ENCODE measurements around the gene RXRA.

The RXRA gene

DNA sequence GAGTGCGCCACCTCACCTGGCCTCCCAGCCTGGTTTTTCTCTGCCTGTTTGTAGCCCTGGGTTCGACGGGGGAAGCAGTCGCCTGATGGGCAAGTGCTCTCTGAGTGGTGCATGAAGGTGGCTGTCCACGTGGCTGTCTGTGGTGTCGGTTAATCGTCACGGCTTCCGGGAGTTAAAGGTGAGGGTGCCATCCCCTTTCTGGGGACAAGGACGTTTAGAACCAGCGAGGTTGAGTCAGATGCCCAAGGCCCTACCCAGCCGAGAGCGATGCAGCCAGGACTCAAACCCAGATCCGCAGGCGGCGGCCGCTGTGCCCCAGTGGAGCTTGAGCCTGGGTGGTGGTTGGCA, 47.7 kb downstream of the RXRA start:
- TF ChIP-seq Cebpa-rat (IDR thresholded peaks at IDR 0.05): no peak

DNA sequence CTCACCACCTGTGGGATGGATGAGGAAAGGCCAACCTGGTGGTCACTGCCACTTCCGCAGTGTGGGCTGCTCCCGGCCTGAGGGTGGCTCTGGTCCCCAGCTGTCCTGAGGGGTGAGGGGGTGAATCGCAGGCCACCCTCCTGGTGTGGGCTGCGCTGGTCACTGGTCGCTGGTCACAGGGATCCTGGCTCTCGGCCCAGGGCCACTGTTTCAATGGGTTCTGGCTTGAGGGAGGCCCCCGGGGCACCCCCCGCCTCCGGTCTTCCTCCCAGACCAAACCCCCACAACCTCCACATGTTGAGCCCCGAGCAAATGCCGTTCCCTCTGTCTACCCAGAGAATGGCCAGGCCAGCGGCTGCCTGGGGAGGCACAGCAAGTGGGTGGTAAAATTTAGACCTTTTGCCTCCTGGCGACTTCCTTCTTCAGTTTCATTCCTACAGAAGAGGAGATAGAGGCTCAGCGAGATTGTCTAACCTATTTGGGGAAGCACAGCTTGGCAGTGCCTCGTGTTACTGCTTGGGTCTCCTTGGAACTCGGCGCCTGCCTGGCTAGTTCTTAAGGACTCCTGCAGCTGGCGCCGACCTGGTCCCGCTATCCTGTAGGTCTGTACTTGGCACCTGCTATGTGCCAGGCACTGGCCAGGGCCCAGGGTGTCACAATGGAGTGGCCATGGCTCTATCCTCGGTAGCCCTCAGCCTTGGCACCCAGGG, 48.2 kb downstream of the RXRA start:
- Histone ChIP-seq H4K20me1 (peaks cover 98 to 100% (median 99%) of the 10 kb centered on the region in 11 experiments), H3K36me3 (0 out of 22 replicates have a peak, but pooled peaks cover 0 to 4% (median 0%) of the 10 kb centered on the region in 11 experiments), H3K4me3 (peak overlapping the region in 2 of 10 experiments; percentile 20 to 27; a peak in 4 of 20 replicates), H3K4me2 (peak overlapping the region; percentile 38 to 92 (median 61)), H3K9ac (peak overlapping the region in 7 of 11 experiments; percentile 19 to 66 (median 41); a peak in 9 of 22 replicates), H3K4me1 (peaks cover 95 to 99% (median 98%) of the 10 kb centered on the region in 10 experiments), H3K27me3 (no peaks in the 10 kb centered on the region), H3K9me3 (replicated peaks in 1 of 11) (no peaks in the 10 kb centered on the region), H3K27ac (peak overlapping the region in 5 of 11 experiments; percentile 1 to 70 (median 39); a peak in 6 of 22 replicates)
- TF ChIP-seq Cebpa-rat (IDR thresholded peaks at IDR 0.05): no peak

More for the DNA sequence above, 47.7 kb downstream of the RXRA start:
- no peaks in the 10 kb centered on the region for H3K9me3 ChIP-seq (replicated peaks in 1 of 11)
- peak overlapping the region; percentile 38 to 92 (median 61); a peak in 20 of 22 replicates for H3K4me2 ChIP-seq
- peak overlapping the region in 4 of 11 experiments; percentile 37 to 66 (median 40); a peak in 6 of 22 replicates for H3K9ac ChIP-seq
- H3K27me3 ChIP-seq: no peaks in the 10 kb centered on the region
- H3K4me1 ChIP-seq: peaks cover 92 to 97% (median 95%) of the 10 kb centered on the region in 10 experiments
- peaks cover 95 to 100% (median 97%) of the 10 kb centered on the region in 11 experiments for H4K20me1 ChIP-seq
- 0 out of 22 replicates have a peak, but pooled peaks cover 0 to 4% (median 0%) of the 10 kb centered on the region in 11 experiments for H3K36me3 ChIP-seq
- H3K4me3 ChIP-seq: peak overlapping the region in 2 of 10 experiments; percentile 27 to 35; a peak in 4 of 20 replicates
- peak overlapping the region in 4 of 11 experiments; percentile 35 to 70 (median 52); a peak in 4 of 22 replicates for H3K27ac ChIP-seq

DNA sequence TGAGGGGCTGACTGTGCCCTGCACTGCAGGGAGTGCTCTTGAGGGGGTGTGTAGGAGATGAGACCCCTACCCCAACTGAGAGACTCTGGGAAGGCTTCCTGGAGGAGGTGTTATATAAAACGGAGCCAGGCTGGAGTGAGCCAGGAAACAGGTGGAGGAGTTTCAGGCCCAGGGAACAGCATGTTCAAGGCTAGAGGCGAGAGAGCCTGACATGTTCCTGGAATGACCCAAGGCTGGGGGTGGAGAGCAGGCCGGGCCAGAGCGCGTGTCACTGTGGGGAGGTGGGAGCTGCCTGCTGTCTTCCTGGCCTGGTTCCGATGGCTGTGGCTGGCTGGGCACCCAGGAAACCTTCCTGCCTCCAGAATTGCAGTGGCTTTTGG, 48.7 kb downstream of the RXRA start:
- peaks cover 95 to 99% (median 98%) of the 10 kb centered on the region in 10 experiments for H3K4me1 ChIP-seq
- no peak for TF ChIP-seq Cebpa-rat (IDR thresholded peaks at IDR 0.05)
- H3K4me2 ChIP-seq: peak overlapping the region; percentile 38 to 92 (median 61)

DNA sequence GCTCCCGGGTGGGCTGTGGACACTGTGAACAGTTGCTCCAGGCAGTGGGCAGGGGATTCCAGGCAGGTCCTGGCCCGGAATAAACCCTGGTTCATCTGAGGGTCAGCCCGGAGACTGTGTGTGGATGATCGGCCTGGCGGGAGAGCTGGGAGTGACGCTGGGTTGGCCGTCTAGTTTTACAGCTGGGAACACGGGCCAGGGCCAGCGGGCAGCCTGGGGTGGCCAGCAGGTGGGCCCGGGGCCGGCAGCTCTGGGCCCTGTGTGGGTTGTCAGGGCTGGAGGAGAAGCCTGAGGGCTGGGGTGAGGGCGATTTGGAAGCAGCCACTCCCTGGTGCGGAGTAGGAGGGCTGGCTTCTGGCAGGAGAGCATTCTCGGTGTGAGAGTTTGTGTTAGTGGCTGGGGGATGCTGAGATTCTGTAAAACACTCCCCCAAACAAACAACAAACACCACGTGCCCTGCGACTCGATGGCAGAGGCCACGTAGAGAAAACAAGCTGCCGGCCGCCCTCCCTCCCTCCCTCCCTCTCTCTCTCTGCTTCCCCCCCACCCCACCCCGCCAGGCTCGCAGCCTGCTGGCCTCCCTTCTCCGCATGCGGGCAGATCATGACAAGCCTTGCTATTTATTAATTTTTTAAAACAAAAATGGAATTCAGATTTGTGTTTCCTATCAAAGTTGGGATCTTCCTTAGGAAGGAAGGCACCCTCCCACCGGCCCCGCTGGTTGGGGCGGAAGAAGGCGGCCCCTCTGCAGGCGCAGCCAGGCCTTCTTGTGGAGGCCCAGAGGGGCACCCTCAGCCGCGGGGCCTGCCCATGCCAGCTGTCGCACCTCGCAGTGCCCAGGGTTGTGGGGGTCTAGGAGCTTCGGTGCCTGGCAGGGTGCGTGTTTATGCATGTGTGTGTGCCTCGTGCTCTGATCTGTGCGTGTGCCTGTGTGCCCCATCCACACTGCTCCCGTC, 49.5 kb downstream of the RXRA start:
- Histone ChIP-seq H3K36me3 (0 out of 22 replicates have a peak, but pooled peaks cover 0 to 4% (median 0%) of the 10 kb centered on the region in 11 experiments), H3K4me2 (peak overlapping the region; percentile 72 to 98 (median 92)), H3K9ac (peak overlapping the region in 9 of 11 experiments; percentile 6 to 61 (median 39); a peak in 10 of 22 replicates), H3K27me3 (no peaks in the 10 kb centered on the region), H3K4me1 (peaks cover 95 to 99% (median 98%) of the 10 kb centered on the region in 10 experiments), H3K27ac (peak overlapping the region in 5 of 11 experiments; percentile 1 to 39 (median 22); a peak in 4 of 22 replicates), H3K4me3 (0 out of 20 replicates have a peak overlapping the region, but pooled peaks of 1 of the 10 experiments have one; percentile 27), H3K9me3 (replicated peaks in 1 of 11) (no peaks in the 10 kb centered on the region), H4K20me1 (peaks cover 98 to 100% (median 99%) of the 10 kb centered on the region in 11 experiments)
- no peak for TF ChIP-seq Cebpa-rat (IDR thresholded peaks at IDR 0.05)

More for the DNA sequence above, 48.7 kb downstream of the RXRA start:
- Histone ChIP-seq H3K36me3 (0 out of 22 replicates have a peak, but pooled peaks cover 0 to 4% (median 0%) of the 10 kb centered on the region in 11 experiments), H3K4me3 (peak overlapping the region in 1 of 10 experiments; percentile 27; a peak in 3 of 20 replicates), H3K9me3 (replicated peaks in 1 of 11) (no peaks in the 10 kb centered on the region), H4K20me1 (peaks cover 98 to 100% (median 99%) of the 10 kb centered on the region in 11 experiments), H3K27ac (peak overlapping the region in 5 of 11 experiments; percentile 1 to 70 (median 35); a peak in 4 of 22 replicates), H3K9ac (peak overlapping the region in 9 of 11 experiments; percentile 6 to 61 (median 39); a peak in 10 of 22 replicates), H3K27me3 (no peaks in the 10 kb centered on the region)

DNA sequence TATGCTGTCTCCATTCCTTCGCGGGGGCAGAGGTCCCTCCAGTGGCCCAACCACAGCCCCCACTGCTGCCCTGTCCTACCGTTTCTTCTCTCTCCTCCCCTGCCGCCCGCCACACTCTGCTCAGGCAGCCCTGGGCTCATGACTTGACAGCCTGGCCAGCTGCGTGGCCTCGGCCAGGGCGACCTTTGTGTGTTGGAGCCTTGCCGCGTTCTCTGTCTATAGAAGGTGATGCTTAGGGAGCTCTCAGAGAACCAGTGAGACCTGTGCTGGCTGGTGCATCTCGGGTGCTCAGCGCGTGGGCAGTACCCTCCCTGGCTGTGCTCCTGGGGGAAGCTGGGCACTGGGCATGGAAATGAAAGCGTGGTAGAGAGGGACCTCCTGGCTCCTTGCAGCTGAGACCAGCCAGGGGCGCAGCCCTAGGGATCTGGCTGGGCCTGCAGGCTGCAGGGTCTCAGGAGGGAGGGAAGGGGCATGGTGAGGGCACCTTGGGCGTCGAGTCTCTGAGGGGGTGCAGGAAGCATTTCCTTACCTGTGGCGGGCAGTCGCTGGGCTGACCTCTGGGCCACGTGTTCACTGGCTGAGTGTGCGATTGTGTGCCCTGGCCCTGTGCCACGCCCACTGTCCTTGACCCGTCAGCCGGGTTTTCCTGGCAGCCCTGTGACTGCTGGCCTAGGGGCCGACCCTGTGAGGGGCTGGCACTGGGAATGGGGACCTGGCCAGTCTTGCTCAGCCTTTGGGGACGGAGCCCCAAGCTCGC, 50.3 kb downstream of the RXRA start:
- H3K27ac ChIP-seq: peak overlapping the region in 1 of 11 experiments; percentile 15; a peak in 1 of 22 replicates

DNA sequence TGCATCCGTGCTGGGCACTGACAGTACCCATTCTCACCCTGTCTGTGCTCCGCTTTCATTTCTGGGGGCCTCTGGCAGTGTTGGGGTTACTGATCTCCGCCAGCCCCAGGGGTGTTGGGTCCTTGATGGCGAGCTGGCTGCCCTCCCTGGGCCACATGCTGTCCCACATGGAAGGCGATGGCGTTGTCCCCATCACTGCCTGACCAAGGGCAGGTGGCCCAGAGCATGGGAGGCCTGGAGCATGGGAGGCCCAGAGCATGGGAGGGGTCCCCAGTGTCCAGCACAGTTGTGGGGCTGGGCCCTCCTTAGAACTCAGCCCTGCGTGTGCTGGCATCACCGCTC, 50.9 kb downstream of the RXRA start:
- Histone ChIP-seq H3K4me2 (peak overlapping the region; percentile 72 to 98 (median 92)), H3K9ac (peak overlapping the region in 7 of 11 experiments; percentile 7 to 35 (median 15); a peak in 4 of 22 replicates), H3K36me3 (0 out of 22 replicates have a peak, but pooled peaks cover 0 to 4% (median 0%) of the 10 kb centered on the region in 11 experiments), H3K9me3 (replicated peaks in 1 of 11) (no peaks in the 10 kb centered on the region), H4K20me1 (peaks cover 98 to 100% (median 99%) of the 10 kb centered on the region in 11 experiments), H3K27ac (no peak overlapping the region), H3K27me3 (no peaks in the 10 kb centered on the region), H3K4me1 (peaks cover 95 to 99% (median 98%) of the 10 kb centered on the region in 10 experiments), H3K4me3 (no peak overlapping the region)
- TF ChIP-seq Cebpa-rat (IDR thresholded peaks at IDR 0.05): no peak

More for the DNA sequence above, 50.3 kb downstream of the RXRA start:
- Histone ChIP-seq H4K20me1 (peaks cover 98 to 100% (median 99%) of the 10 kb centered on the region in 11 experiments), H3K4me2 (peak overlapping the region; percentile 72 to 98 (median 92)), H3K9ac (peak overlapping the region in 6 of 11 experiments; percentile 7 to 35 (median 14); a peak in 3 of 22 replicates), H3K4me1 (peaks cover 95 to 99% (median 98%) of the 10 kb centered on the region in 10 experiments), H3K27me3 (no peaks in the 10 kb centered on the region), H3K36me3 (0 out of 22 replicates have a peak, but pooled peaks cover 0 to 4% (median 0%) of the 10 kb centered on the region in 11 experiments), H3K9me3 (replicated peaks in 1 of 11) (no peaks in the 10 kb centered on the region), H3K4me3 (no peak overlapping the region; a peak in 1 of 20 replicates)
- no peak for TF ChIP-seq Cebpa-rat (IDR thresholded peaks at IDR 0.05)

DNA sequence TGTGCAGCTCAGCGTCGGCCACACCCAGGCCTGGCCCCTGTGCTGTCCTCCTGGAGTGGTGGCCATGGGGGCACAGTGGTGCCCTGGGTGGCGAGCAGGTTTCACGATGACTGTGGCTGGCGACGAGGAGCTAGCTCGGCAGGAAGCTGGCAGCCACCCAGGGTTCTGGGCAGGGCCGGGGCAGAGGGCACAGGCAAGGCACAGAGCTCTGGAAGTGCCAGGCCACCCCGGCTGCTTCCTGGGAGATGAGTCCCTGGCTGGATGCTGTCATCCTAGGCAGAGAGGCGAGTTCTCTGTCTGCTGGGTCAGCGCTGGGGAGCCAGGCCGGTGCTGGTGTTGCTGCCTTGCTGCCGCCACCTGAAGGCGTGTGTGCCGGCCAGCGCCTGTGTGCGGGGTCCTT, 51.7 kb downstream of the RXRA start:
- Histone ChIP-seq H3K4me2 (peak overlapping the region; percentile 72 to 98 (median 92)), H3K4me3 (no peak overlapping the region; a peak in 1 of 20 replicates), H3K36me3 (0 out of 22 replicates have a peak, but pooled peaks cover 0 to 4% (median 0%) of the 10 kb centered on the region in 11 experiments), H3K4me1 (peaks cover 95 to 99% (median 98%) of the 10 kb centered on the region in 10 experiments), H3K27ac (peak overlapping the region in 1 of 11 experiments; percentile 35; a peak in 1 of 22 replicates), H3K27me3 (no peaks in the 10 kb centered on the region), H3K9me3 (replicated peaks in 1 of 11) (no peaks in the 10 kb centered on the region), H3K9ac (peak overlapping the region in 9 of 11 experiments; percentile 4 to 63 (median 35); a peak in 14 of 22 replicates), H4K20me1 (peaks cover 98 to 100% (median 99%) of the 10 kb centered on the region in 11 experiments)
- TF ChIP-seq Cebpa-rat (IDR thresholded peaks at IDR 0.05): no peak

All from BLaER1 treated with 17β-estradiol and CSF1 and Interleukin-3, amounts not matched to agents 10 nM and 100 nM (cell line).